Thoracic aorta (tissue), 2 donors: ENCODE measurements around the gene ZFAND3. TPM values are rescaled to one million over a fixed set of nuclear protein-coding genes. Genes with fewer than 3 reads are reported as not detected.
"Not testable (repeated sequence)": the region's sequence is repeated elsewhere in the genome, so short reads cannot be mapped to it uniquely, and the experiment has no call there.

Experiments
- ATAC-seq: fragments of 150-250 bp; one replicate; pipeline ENCODE4 v1.8.0; 2017; ENCODE audit warnings: low read depth; ENCODE audit not compliant: insufficient number of reproducible peaks, low FRiP score
- DNase-seq: peaks from one replicate; pipeline ENCODE4 v3.0.0-alpha.2; 2020; ENCODE audit warnings: low spot score
- H3K27ac ChIP-seq, 2 donors: fragments of 200-600 bp; sonication (generic); 1 replicate in 1 of 2; 2 replicates in 1 of 2; pipeline ENCODE4 v1.5.1; 2016; ENCODE audit warnings: mild to moderate bottlenecking in 2 of 2, moderate library complexity in 2 of 2
- H3K27me3 ChIP-seq: fragments of 200-600 bp; sonication (generic); replicated peaks from 2 replicates; pipeline ENCODE4 v1.6.0; 2016; ENCODE audit warnings: mild to moderate bottlenecking; ENCODE audit not compliant: insufficient read depth
- H3K36me3 ChIP-seq: fragments of 200-600 bp; sonication (generic); one replicate; pipeline ENCODE4 v1.5.1; 2016
- H3K4me1 ChIP-seq, 2 donors: fragments of 200-600 bp; sonication (generic); 1 replicate in 1 of 2; 2 replicates in 1 of 2; pipeline versions ENCODE4 v1.5.1 to v1.6.0; 2016; ENCODE audit warnings: low read depth in 2 of 2, mild to moderate bottlenecking in 1 of 2; ENCODE audit not compliant: control insufficient read depth in 1 of 2
- H3K4me3 ChIP-seq: fragments of 200-600 bp; sonication (generic); 2 replicates; pipeline ENCODE4 v1.5.1; 2016; ENCODE audit warnings: mild to moderate bottlenecking
- H3K9me3 ChIP-seq: fragments of 200-600 bp; sonication (generic); 2 replicates; pipeline ENCODE4 v1.5.1; 2016
- CTCF ChIP-seq: fragments of 200-600 bp; sonication (generic); IDR thresholded peaks from one replicate; pipeline ENCODE4 v1.5.1; 2019; ENCODE audit warnings: antibody characterized with exemption
- total RNA-seq, 2 donors: library from RNA; depleted of rRNA; stranded (reverse); fragments of >200 nt; gene quantifications; one replicate each; pipeline versions ENCODE4 v1.1.0 to v1.2.3, GENCODE V29; 2016

The ZFAND3 gene
- total RNA-seq, 2 donors from 2014 or later: 45.4 to 56.2 TPM

DNA sequence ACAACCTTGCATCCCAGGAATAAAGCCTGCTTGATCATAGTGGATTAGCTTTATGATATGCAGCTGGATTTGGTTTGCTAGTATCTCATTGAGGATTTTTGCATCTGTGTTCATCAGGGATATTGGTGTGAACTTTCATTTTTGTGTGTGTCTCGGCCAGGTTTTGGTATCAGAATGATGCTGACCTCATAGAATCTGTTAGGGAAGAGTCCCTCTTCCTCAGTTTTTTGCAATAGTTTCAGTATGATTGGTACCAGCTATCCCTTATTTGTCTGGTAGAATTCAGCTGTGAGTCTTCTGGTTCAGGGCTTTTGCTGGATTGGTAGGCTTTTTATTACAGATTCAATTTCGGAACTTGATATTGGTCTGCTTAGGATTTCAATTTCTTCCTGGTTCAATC is 132.5 kb downstream of the ZFAND3 start:
- Histone ChIP-seq H3K4me3 (no peak overlapping the region), H3K36me3 (no peaks in the 10 kb centered on the region), H3K9me3 (no peaks in the 10 kb centered on the region), H3K27me3 (no peaks in the 10 kb centered on the region), H3K27ac (no peak overlapping the region), H3K4me1 (peaks cover 6 to 33% of the 10 kb centered on the region in 2 donors)
- ATAC-seq: no peak
- TF ChIP-seq CTCF: no peak
- DNase-seq: no peak

- Histone ChIP-seq H3K27me3 (no peaks in the 10 kb centered on the region), H3K4me3 (no peak overlapping the region), H3K9me3 (no peaks in the 10 kb centered on the region), H3K27ac (no peak overlapping the region), H3K4me1 (peaks cover 11 to 34% of the 10 kb centered on the region in 2 donors), H3K36me3 (no peaks in the 10 kb centered on the region)
- no peak for TF ChIP-seq CTCF
- no peak for DNase-seq
- no peak for ATAC-seq
Observed at GRCh38 chr6:37954791-37955190, 135.3 kb downstream of the ZFAND3 start.

GRCh38 chr6:37956711-37957275 is 137.3 kb downstream of the ZFAND3 start:
- TF ChIP-seq CTCF: no peak
- Histone ChIP-seq H3K36me3 (no peaks in the 10 kb centered on the region), H3K9me3 (no peaks in the 10 kb centered on the region), H3K27me3 (no peaks in the 10 kb centered on the region), H3K27ac (no peak overlapping the region), H3K4me1 (peaks cover 10 to 34% of the 10 kb centered on the region in 2 donors), H3K4me3 (no peak overlapping the region)
- DNase-seq (no peak), ATAC-seq (no peak)

- H3K27ac ChIP-seq: no peak overlapping the region
- H3K27me3 ChIP-seq: no peaks in the 10 kb centered on the region
- H3K4me1 ChIP-seq: peaks cover 5 to 31% of the 10 kb centered on the region in 2 donors
- H3K4me3 ChIP-seq: no peak overlapping the region
- no peak for TF ChIP-seq CTCF
- ATAC-seq (no peak), DNase-seq (no peak)
- no peaks in the 10 kb centered on the region for H3K9me3 ChIP-seq
- H3K36me3 ChIP-seq: no peaks in the 10 kb centered on the region
Observed at GRCh38 chr6:37959061-37959460, 139.5 kb downstream of the ZFAND3 start.

GRCh38 chr6:37960139-37960935 is 140.8 kb downstream of the ZFAND3 start:
- H3K27me3 ChIP-seq: no peaks in the 10 kb centered on the region
- ATAC-seq (no peak), DNase-seq (no peak)
- no peak for TF ChIP-seq CTCF
- no peak overlapping the region for H3K4me3 ChIP-seq
- no peaks in the 10 kb centered on the region for H3K9me3 ChIP-seq
- no peak overlapping the region for H3K27ac ChIP-seq
- peaks cover 5 to 24% of the 10 kb centered on the region in 2 donors for H3K4me1 ChIP-seq
- no peaks in the 10 kb centered on the region for H3K36me3 ChIP-seq

DNA sequence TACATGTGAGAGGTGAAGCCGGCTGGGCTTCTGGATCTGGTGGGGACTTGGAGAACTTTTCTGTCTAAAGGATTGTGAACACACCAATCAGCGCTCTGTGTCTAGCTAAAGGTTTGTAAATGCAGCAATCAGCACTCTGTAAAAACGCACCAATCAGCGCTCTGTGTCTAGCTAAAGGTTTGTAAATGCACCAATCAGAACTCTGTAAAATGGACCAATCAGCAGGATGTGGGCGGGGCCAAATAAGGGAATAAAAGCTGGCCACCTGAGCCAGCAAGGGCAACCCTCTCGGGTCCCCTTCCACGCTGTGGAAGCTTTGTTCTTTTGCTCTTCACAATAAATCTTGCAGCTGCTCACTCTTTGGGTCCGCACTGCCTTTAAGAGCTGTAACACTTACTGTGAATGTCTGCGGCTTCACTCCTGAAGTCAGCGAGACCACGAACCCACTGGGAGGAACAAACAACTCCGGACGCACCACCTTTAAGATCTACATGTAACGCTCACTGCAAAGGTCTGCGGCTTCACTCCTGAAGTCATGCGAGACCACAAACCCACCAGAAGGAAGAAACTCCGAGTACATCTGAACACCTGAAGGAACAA is 143.1 kb downstream of the ZFAND3 start:
- H3K4me3 ChIP-seq, H3K4me1 ChIP-seq, H3K36me3 ChIP-seq, H3K27me3 ChIP-seq, ATAC-seq, H3K27ac ChIP-seq, H3K9me3 ChIP-seq, DNase-seq: not testable (repeated sequence)
